ENCODE results near the gene CAMK2N2.

DNA sequence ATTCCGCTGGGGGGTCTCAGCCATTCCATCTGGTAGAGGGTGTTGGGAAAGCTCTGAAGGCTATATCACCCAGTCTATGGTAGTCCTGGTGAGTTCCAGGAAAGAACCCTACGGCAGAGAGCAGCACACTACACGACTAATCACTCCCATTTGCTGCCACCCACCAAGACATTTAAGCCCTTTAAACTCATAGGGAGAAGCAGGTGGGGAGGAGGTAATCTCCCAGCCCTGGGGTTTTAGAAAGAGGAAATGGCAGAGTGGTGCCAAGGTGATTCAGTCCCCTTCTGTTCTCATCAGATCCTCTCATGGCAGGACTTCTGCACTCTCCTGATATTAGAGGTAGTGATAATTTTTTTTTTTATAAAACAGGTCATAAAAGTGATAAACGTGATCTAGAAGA is 42.5 kb downstream of the CAMK2N2 start:
- TF ChIP-seq CTCF (IDR thresholded peaks at IDR 0.05) (no peak), POLR2A (IDR thresholded peaks at IDR 0.05) (no peak)
